Spleen (tissue), 7 donors: ENCODE data around the gene MYCBP.
A peak's percentile ranks its signal among the peaks of the same experiment; 100 is the strongest.

ENCODE experiments used
- POLR2AphosphoS5 ChIP-seq, 3 donors: sonication (generic); formaldehyde crosslinking; IDR thresholded peaks; one replicate each; pipeline ENCODE4 v1.5.1; 2017; ENCODE audit warnings: antibody characterized with exemption in 3 of 3
- TF ChIP-seq, protein P1 (sequence below), 11 experiments: fragments of 200-600 bp in 7 of 11; fragments of 450-650 bp in 4 of 11; sonication (generic) in 4 of 11; IDR thresholded peaks in 8 of 11; conservative IDR thresholded peaks in 3 of 11; 1 replicate in 7 of 11; 2 replicates in 4 of 11; pipeline versions ENCODE4 v1.4.0 to v1.8.0; 2016 to 2021; ENCODE audit warnings: antibody characterized with exemption in 11 of 11, inconsistent platforms in 4 of 11, mild to moderate bottlenecking in 1 of 11
- donor health status: DM: no; HTN: no; CAD: no; lungs with moderate emphysema.
- donor health status: DM: no; HTN: no; CAD: no.
- donor health status: DM: no; HTN: no; CAD: no.

DNA sequence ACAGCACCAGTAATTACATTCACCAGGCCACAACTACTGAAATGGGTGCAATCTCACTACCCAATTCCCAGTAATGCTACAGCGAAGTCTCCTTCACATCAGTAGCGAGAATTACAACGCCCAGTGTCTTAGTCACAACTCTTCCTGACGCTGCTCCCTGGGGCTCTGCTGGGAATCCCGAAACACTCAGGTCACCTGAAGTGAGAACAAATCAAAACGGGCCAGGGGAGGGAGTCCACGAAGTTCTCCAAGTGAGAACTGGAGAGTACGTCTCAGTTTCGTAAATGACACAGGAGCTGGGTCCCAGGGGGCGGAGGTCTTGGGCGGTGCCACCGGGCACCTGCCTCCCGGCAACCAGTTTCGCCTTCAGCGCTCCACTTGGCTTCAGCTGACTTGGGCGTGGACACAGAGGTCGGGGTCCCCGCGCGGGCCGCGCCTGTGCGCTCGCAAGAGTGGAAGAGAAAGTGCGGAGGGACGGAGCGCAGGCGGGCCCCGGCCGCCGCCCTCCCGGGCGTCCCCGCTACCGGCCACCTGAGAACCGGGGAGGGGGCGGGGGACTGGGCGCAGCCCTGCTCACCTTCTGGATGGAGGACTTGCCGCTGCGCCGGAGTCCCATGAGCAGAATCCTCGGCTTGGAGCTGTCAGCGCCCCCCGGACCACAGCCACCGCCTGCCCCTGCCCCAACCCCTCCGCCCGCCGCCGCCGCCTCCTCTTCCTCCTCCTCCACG, 14.2 kb downstream of the MYCBP start:
- TF ChIP-seq, protein P1, sequence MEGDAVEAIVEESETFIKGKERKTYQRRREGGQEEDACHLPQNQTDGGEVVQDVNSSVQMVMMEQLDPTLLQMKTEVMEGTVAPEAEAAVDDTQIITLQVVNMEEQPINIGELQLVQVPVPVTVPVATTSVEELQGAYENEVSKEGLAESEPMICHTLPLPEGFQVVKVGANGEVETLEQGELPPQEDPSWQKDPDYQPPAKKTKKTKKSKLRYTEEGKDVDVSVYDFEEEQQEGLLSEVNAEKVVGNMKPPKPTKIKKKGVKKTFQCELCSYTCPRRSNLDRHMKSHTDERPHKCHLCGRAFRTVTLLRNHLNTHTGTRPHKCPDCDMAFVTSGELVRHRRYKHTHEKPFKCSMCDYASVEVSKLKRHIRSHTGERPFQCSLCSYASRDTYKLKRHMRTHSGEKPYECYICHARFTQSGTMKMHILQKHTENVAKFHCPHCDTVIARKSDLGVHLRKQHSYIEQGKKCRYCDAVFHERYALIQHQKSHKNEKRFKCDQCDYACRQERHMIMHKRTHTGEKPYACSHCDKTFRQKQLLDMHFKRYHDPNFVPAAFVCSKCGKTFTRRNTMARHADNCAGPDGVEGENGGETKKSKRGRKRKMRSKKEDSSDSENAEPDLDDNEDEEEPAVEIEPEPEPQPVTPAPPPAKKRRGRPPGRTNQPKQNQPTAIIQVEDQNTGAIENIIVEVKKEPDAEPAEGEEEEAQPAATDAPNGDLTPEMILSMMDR (IDR thresholded peaks at IDR 0.05 in 8 of 11, conservative IDR thresholded peaks at IDR 0.05 in 3 of 11): no peak
- peak in 2 of 3 donors; percentile 40 to 41 for TF ChIP-seq POLR2AphosphoS5 (IDR thresholded peaks at IDR 0.05)
